ENCODE data around the gene CA4.

The CA4 gene

DNA sequence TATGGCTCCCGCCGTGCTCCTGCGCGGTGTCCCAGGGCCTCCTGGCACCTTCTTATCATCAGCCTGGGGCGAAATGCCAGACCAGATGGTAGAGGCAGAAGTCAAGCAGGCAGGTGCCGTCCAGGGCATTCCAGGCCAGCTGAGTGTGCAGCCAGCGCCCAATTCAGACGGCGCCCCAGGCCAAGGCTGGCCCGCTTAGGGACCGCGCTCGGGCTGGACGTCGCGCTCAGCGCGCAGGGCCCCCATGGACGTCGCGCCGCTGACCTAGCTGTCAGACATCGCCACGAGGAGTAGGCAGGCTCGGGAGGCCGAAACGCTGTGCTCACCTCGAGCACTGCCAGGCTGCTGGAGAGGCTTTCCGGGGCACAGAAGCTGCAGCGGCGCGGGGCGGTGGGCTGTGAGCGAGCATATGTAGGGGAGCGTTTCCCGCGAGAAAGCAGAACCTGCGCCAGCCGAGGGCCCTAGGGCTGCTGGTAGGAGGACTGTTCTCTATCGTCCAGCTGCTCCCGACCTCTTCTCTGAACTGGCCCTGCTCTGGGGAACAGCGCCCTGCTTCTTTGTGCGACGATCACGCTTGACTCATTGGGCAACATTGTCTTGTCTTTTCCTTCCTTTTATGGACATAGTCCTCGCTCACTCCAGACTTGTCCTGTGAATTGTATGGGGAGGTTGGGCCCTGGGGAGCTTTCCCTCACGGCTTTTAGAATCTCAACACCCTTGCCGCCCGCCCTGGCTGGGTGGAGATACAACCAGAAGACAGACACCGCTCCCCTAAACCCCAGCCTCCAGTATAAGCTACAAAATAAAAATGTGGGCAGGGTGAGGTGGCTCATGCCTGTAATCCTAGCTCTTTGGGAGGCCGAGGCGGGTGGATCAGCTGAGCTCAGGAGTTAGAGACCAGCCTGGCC is 8.4 kb upstream of the CA4 start:
- ChIA-PET POLR2A (interaction anchor here (1.1 to 1.4 kb wide), 2 partner anchors 14 to 459 kb away, joined by 3 to 5 read pairs; partner anchors contain the start of gene PPM1D), CTCF (interaction anchor here (0.7 to 2.0 kb wide), 8 partner anchors 9 to 606 kb away, joined by 3 to 6 read pairs (median 4); no protein-coding TSS in a partner anchor)
- DNase-seq (ENCODE audit: extremely low spot score) = no peak
- TF ChIP-seq FOXA1 (IDR thresholded peaks at IDR 0.05) = no peak
- no peak for TF ChIP-seq ARNT (IDR thresholded peaks at IDR 0.05)
- no peak for TF ChIP-seq HDGF (IDR thresholded peaks at IDR 0.05; ENCODE audit: borderline replicate concordance)
- no peak for TF ChIP-seq ZNF384 (IDR thresholded peaks at IDR 0.05)
- no peak for TF ChIP-seq FOXM1 (IDR thresholded peaks at IDR 0.05; ENCODE audit: borderline replicate concordance)
- TF ChIP-seq PKNOX1 (IDR thresholded peaks at IDR 0.05) = no peak
- TF ChIP-seq FOXK2 (IDR thresholded peaks at IDR 0.05) = no peak
- TF ChIP-seq BHLHE40 (IDR thresholded peaks at IDR 0.05; ENCODE audit: borderline replicate concordance) = no peak
- TF ChIP-seq L3MBTL2 (conservative IDR thresholded peaks at IDR 0.05) = no peak
- no peak for TF ChIP-seq NFRKB (IDR thresholded peaks at IDR 0.05)
- no peak for TF ChIP-seq SUZ12 (IDR thresholded peaks at IDR 0.05)
- no peak for TF ChIP-seq CTBP1 (IDR thresholded peaks at IDR 0.05; ENCODE audit: borderline replicate concordance)
- TF ChIP-seq ELF4 (IDR thresholded peaks at IDR 0.05) = no peak
- no peak for TF ChIP-seq TARDBP (IDR thresholded peaks at IDR 0.05)
- no peak for TF ChIP-seq LEF1 (IDR thresholded peaks at IDR 0.05; ENCODE audit: borderline replicate concordance)

DNA sequence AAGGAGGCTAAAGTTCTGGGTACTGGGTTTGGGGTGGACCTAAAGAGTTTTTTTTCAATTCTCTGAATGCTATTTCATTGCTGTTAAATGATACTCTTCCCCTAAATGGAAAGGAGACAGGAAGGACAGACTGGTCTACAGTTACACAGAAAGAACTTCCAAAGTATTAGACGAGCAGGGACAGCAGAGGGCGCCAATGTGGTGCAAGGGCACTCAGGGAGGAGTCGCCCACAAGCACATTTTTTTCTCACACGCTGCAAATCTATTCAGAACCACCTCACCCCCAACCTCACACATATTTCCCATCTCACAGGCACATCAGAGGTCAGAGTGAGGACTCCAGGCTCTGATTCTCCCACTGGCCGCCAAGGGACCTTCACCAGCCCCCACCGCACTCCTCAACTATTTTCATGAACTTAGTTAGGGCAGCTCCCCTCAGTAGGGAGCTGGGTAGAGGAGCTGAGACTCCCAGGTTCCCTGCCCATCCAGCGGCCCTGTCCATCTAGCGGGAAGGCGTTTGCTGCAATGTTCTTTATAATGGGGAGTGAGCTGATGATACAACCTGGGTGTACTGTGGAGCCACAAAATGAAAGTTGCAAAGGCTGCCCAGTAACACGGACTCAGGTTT is 6.8 kb upstream of the CA4 start:
- ChIA-PET CTCF (interaction anchor here (0.6 to 2.0 kb wide), 10 partner anchors 8 to 473 kb away, joined by 3 to 9 read pairs (median 4); no protein-coding TSS in a partner anchor), POLR2A (no interaction called here)
- TF ChIP-seq FOXM1 (IDR thresholded peaks at IDR 0.05; ENCODE audit: borderline replicate concordance) = no peak
- peak; percentile 94 for TF ChIP-seq ZNF384 (IDR thresholded peaks at IDR 0.05)
- no peak for TF ChIP-seq ELF4 (IDR thresholded peaks at IDR 0.05)
- no peak for TF ChIP-seq SUZ12 (IDR thresholded peaks at IDR 0.05)
- no peak for TF ChIP-seq HDGF (IDR thresholded peaks at IDR 0.05; ENCODE audit: borderline replicate concordance)
- no peak for TF ChIP-seq FOXA1 (IDR thresholded peaks at IDR 0.05)
- TF ChIP-seq SP1 (IDR thresholded peaks at IDR 0.05) = no peak
- TF ChIP-seq PKNOX1 (IDR thresholded peaks at IDR 0.05) = no peak
- peak; percentile 77 for DNase-seq (ENCODE audit: extremely low spot score)

GRCh38 chr17:60145006-60145935 is 4.5 kb upstream of the CA4 start:
- no peak for DNase-seq (ENCODE audit: extremely low spot score)
- TF ChIP-seq LEF1 (IDR thresholded peaks at IDR 0.05; ENCODE audit: borderline replicate concordance) (no peak), L3MBTL2 (conservative IDR thresholded peaks at IDR 0.05) (no peak), SP1 (IDR thresholded peaks at IDR 0.05) (no peak), BHLHE40 (IDR thresholded peaks at IDR 0.05; ENCODE audit: borderline replicate concordance) (no peak), SUZ12 (IDR thresholded peaks at IDR 0.05) (no peak), ZNF384 (IDR thresholded peaks at IDR 0.05) (no peak), NFRKB (IDR thresholded peaks at IDR 0.05) (no peak), ARNT (IDR thresholded peaks at IDR 0.05) (no peak), ELF4 (IDR thresholded peaks at IDR 0.05) (no peak), FOXA1 (IDR thresholded peaks at IDR 0.05) (no peak), HDGF (IDR thresholded peaks at IDR 0.05; ENCODE audit: borderline replicate concordance) (no peak), CTBP1 (IDR thresholded peaks at IDR 0.05; ENCODE audit: borderline replicate concordance) (no peak), FOXM1 (IDR thresholded peaks at IDR 0.05; ENCODE audit: borderline replicate concordance) (no peak), PKNOX1 (IDR thresholded peaks at IDR 0.05) (no peak)
- ChIA-PET CTCF (interaction anchor here (0.6 kb wide), 1 partner anchor 93 kb away, joined by 3 read pairs; no protein-coding TSS in a partner anchor), POLR2A (no interaction called here)

DNA sequence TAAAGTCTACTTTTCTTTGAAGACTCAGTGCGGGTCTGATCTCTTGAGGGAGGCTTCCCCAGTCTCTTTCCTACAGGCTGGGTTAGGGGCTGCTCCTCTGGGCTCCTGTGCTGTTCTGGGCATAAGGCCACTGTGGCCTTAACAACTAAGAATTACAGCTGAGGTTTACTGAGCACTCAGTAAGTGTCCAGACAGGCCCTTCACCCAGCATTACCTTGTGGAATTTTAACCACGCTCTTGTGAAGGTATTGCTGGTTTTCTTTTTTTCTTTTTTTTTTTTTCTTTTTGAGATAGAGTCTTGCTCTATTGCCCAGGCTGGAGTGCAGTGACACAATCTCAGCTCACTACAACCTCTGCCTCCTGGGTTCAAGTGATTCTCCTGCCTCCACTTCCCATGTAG is 3.6 kb upstream of the CA4 start:
- CTCF ChIA-PET = no interaction called here
- TF ChIP-seq ARNT (IDR thresholded peaks at IDR 0.05) (no peak), FOXM1 (IDR thresholded peaks at IDR 0.05; ENCODE audit: borderline replicate concordance) (no peak)
- POLR2A ChIA-PET = interaction anchor here (1.1 kb wide), 1 partner anchor 16 kb away, joined by 3 read pairs; no protein-coding TSS in a partner anchor
- no peak for DNase-seq (ENCODE audit: extremely low spot score)

DNA sequence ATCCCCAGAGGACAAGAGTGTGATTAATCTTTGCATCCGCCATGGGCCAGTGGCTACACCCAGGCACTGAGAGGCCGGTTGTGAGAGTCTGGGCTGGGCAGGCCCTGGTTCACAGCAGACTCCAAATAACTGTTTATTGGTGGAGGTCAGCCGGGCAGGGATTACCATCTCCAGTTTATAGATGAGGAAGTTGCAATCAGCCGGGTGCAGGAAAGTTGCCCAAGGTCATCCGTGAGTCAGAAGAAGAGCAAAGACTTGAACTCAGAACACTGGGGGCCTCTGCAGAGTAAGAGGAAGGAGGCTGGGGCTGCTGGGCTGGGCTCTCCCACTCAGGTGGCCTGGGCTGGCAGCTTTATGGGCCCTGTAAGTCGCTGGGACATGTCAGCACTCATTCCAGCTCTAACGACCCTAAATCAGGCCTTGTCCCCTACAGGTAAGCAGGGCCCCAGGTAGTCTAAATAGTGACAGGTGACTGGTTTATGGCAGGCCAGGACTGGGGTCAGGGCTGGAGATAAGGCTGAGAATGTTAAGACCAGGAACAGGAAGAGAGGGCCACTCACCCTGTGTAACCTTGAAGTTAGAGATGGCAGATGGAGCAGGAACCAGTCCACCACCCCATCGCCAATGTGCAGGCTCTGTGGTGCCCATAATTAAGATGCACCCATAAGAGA is 2.1 kb upstream of the CA4 start:
- CTCF ChIA-PET = no interaction called here
- POLR2A ChIA-PET = no interaction called here
- TF ChIP-seq TARDBP (IDR thresholded peaks at IDR 0.05) (no peak), HDGF (IDR thresholded peaks at IDR 0.05; ENCODE audit: borderline replicate concordance) (no peak), ARNT (IDR thresholded peaks at IDR 0.05) (no peak), BHLHE40 (IDR thresholded peaks at IDR 0.05; ENCODE audit: borderline replicate concordance) (no peak)
- DNase-seq (ENCODE audit: extremely low spot score) = no peak
